Metanephros (tissue), 2 donors: ENCODE results near the gene NELL1. TPM values are rescaled to one million over a fixed set of nuclear protein-coding genes. Genes with fewer than 3 reads are reported as not detected.

Source experiments
- small RNA-seq: library from RNA; depleted of rRNA; stranded (forward); fragments of <200 nt; gene quantifications from one replicate; pipeline ENCODE3, GENCODE V24; 2014; ENCODE audit warnings: low replicate concordance
- total RNA-seq: library from RNA; depleted of rRNA; stranded (reverse); fragments of >200 nt; gene quantifications from one replicate; pipeline ENCODE4 v1.2.3, GENCODE V29; 2014

The NELL1 gene
- 6.0 TPM for total RNA-seq

GRCh38 chr11:20668844-20669819 lies at the start of gene NELL1:
NELL1 (plus strand) TSS chr11:20669586.

Small RNA genes lying within 50 kb of the gene (small RNA-seq; reads per million reads assigned to genes)
- 1.5 reads per million, percentile 87 among the genes with 10 or more reads in this experiment for gene RNA5SP336
- gene RNA5SP337: not detected

Other genes with a start within 250 kb of the NELL1 start
- gene SLC6A5, start 70.0 kb upstream of the NELL1 start, total RNA-seq: 0.18 TPM